ENCODE results near the gene COL18A1.

The COL18A1 gene

GRCh38 chr21:45535341-45536081 lies 130.5 kb downstream of the COL18A1 start:
- no peak for DNase-seq (ENCODE audit: low read depth)

GRCh38 chr21:45536301-45537081 lies 131.5 kb downstream of the COL18A1 start:
- no peak for DNase-seq (ENCODE audit: low read depth)

GRCh38 chr21:45537111-45537745 lies 132.3 kb downstream of the COL18A1 start:
- no peak for DNase-seq (ENCODE audit: low read depth)

GRCh38 chr21:45537746-45538291 lies 132.9 kb downstream of the COL18A1 start:
- no peak for DNase-seq (ENCODE audit: low read depth)

- no peak for DNase-seq (ENCODE audit: low read depth)
Measured at GRCh38 chr21:45538381-45539045, 133.5 kb downstream of the COL18A1 start.

GRCh38 chr21:45539046-45539795 lies 134.3 kb downstream of the COL18A1 start:
- no peak for DNase-seq (ENCODE audit: low read depth)

GRCh38 chr21:45539796-45540600 lies 135.0 kb downstream of the COL18A1 start:
- DNase-seq (ENCODE audit: low read depth), result no peak

GRCh38 chr21:45540601-45540970 lies 135.6 kb downstream of the COL18A1 start:
- DNase-seq (ENCODE audit: low read depth), result no peak

GRCh38 chr21:45541221-45542039 lies 136.5 kb downstream of the COL18A1 start:
- peak; percentile 62 for DNase-seq (ENCODE audit: low read depth)

GRCh38 chr21:45542242-45542666 lies 137.3 kb downstream of the COL18A1 start, which contains the start of gene SLC19A1:
TSS of gene SLC19A1 (minus strand) at chr21:45542440. CDS start at chr21:45537959, 4,481 bp downstream.
- peak; percentile 68 for DNase-seq (ENCODE audit: low read depth)

- DNase-seq (ENCODE audit: low read depth), result no peak
Measured at GRCh38 chr21:45542667-45543370, 137.9 kb downstream of the COL18A1 start.

GRCh38 chr21:45543371-45543709 lies 138.4 kb downstream of the COL18A1 start:
- no peak for DNase-seq (ENCODE audit: low read depth)

- DNase-seq (ENCODE audit: low read depth), result no peak
Measured at GRCh38 chr21:45543710-45544448, 138.9 kb downstream of the COL18A1 start.

- DNase-seq (ENCODE audit: low read depth), result no peak
Measured at GRCh38 chr21:45544449-45545235, 139.7 kb downstream of the COL18A1 start.

- DNase-seq (ENCODE audit: low read depth), result no peak
Measured at GRCh38 chr21:45545236-45545570, 140.2 kb downstream of the COL18A1 start.

- DNase-seq (ENCODE audit: low read depth), result no peak
Measured at GRCh38 chr21:45545691-45546531, 140.9 kb downstream of the COL18A1 start.
